Measurements from ENCODE around the gene JOSD2.
A peak's percentile ranks its signal among the peaks of the same experiment; 100 is the strongest.

Gene JOSD2, protein sequence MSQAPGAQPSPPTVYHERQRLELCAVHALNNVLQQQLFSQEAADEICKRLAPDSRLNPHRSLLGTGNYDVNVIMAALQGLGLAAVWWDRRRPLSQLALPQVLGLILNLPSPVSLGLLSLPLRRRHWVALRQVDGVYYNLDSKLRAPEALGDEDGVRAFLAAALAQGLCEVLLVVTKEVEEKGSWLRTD

DNA sequence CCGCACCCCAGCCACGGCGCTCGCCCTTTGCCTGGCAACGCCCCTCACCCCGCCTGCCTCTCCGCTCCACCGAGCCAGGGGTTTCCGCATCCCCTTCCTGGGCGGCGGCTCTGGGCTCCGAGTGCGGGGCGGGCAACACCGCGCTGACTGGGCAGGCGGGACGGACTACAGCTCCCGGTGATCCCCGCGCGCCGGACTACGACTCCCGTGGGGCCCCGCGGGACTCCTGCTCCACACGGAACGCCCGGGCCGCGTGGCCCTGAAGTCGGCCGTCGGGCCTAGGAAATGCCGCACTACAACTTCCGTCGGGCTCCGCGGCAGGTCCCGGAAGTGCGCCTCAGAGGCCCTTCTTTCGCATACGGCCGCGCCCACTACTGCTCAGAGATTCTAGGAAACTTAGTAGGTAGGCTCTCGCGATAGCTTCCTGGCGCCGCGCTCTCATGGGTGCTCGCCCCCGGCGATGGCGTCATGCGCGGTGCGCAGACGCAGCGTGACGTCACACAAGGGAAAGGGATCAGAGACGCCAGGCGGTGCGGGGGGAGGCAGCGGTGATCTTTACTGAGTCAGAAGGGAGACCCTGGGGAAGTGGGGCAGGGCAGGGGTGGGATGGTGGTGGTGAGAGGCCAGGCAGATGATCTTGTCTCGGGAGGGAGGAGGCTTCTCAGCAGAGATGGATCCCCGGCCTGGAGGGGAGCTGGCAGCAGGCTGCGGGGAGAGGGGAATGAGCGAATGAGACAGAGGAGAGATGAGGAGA is at the start of gene JOSD2:
JOSD2 (minus strand) TSS at position 123 of the 754 bp plus-strand sequence. CDS start 760 bp downstream, outside the sequence.
- peak within 1 kb of the TSS; percentile 63 for H3K4me3 ChIP-seq (ENCODE audit: low read depth, low read length)

DNA sequence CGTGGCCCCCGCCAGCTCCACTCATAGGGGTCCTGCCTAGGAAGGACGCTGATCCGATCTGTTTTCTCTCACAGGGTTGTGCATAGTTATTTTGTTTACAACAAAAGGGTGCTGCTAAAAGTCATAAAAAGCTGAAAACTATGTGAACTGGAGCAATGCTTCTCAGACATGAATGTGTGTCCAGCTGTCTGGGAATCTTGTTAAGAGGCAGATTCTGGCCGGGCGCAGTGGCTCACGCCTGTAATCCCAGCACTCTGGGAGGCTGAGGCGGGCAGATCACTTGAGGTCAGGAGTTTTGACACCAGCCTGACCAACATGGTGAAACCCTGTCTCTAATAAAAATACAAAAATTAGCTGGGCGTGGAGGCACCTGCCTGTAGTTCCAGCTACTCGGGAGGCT is 48.6 kb upstream of the JOSD2 start:
- H3K4me3 ChIP-seq (ENCODE audit: low read depth, low read length), result no peak overlapping the region

DNA sequence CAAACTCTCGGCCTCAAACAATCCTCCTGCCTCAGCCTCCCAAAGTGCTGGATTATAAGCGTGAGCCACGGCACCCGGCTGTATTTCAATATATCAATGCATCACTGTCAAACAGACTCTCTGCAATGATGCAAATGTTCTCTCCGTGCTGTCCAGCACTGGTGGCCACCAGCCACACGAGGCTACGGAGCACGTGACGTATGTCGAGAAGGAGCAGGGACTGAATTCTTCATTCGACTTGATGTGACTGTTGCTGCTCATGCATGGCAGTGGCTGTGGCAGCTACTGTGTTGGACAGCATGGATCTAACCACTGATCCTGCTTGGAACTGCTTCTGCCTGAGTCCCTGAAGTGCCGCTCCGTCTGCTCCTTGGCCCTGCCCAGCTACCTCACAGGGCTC is 47.5 kb upstream of the JOSD2 start:
- H3K4me3 ChIP-seq (ENCODE audit: low read depth, low read length), result no peak overlapping the region

DNA sequence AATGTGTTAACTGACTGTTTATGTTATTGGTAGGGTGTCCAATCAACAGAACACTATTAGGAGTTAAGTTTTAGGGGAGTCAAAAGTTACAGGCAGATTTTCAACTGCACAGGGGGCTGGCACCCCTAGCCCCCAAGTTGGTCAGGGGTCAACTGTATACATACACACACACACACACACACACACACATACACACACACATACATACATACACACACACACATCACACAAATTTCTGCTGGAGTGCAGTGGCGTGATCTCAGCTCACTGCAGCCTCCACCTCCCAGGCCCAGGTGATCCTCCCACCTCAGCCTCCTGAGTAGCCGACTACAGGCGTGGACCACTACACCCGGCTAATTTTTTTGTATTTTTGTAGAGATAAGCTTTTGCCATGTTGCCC is 47.0 kb upstream of the JOSD2 start:
- H3K4me3 ChIP-seq (ENCODE audit: low read depth, low read length), result no peak overlapping the region

DNA sequence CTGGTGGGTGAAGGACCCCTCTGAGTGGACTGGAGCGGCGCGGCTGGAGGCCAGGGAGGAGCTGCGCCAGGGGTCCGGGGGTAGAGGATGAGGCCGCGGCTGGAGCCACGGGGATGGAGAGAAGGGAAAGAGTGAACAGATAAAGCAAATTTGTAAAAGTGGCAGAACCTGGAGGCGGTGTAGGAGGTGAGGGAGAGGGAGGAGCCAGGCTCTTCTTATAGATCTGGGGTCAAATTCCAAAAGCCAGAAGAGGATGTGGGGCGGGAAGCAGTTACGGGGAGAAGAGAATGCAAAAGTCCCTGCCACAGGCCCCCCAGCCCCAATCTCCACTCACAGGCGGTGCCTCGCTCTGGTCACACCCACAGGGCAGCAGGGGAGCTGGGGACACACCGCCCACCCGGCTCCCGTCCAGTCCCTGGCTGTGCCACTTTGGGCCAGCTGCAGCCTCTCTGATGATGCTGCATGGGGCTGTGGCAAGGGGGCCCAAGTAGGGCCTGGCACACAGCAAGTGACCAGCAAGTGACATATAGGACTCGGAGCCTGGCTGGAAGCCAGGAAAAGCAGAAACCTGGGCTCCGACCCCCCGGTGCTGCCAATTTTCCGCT is 46.1 kb upstream of the JOSD2 start:
- peak overlapping the region; percentile 1 for H3K4me3 ChIP-seq (ENCODE audit: low read depth, low read length)

DNA sequence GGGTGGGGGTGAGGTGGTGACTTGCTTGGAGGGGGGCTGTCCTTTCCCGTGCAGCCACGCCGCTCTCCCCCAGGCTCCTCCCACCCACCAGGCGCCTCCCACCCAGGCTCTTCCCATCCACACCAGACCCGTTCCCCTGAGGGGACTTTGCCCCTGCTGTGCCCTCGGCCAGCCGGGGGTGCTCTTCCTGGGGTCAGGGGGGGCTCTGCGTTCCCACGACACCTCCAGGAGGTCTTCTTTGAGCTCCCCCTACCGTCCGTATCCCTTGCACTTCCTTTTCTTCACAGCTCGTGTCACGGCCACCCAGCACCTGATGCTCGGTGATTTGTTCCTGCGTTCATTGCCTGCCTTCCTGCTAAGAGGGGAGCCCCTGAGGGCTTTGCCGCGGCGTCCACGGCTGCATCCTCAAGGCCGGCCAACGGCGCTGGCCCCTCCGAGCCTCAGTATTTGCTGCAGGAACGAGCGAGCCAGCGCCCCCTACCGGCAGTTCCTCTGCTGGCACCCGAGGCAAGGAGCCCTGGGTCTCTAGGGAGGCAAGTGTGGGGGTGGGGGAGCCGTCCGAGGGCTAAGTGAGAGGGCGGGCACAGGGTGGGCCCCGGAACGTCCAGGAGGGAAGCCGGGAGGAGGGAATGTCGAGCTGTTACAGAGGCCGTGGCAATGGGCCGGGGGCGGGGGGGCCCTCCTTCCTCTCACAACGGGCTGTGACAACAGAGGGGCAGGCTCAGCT is 45.5 kb upstream of the JOSD2 start:
- H3K4me3 ChIP-seq (ENCODE audit: low read depth, low read length), result peak overlapping the region; percentile 65

DNA sequence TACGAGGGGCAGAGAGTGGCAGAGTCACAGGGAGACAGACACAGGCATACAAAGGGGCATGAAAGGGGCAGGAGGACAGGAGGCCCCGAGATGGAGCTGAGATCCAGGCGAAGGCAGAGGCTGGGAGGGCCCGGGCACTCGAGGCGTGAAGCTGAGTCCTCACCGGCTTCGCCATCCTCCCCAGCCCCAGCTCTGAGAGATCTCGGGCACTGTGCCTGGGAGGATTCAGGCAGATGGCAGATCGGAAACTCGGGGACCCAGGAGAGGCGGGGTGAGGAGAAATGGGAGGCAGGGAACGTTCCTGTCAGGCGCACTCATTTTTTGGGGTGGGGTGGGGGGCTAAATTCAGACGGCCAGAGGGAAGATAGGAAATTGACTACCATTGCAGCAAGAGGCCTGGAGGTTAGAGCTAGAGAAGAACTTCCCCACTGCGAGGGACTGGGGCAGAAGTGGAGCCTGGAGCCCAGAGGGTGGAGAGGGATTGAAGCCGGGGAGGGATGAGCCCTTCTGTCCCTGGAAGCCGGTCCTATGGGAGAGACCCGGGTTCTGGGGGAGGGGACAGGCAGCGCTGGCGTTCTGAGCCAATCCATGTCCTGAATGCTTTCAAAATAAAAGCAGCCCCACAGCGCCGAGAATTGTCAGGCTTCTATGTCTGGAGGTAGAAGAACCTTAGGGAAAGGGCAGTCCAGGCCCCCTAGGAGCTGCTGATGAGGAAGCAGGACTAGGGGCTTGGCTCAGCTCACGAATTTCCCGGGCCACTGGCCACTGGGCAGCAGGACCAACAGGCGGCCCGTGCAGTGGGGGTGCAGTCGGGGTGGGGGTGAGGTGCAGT is 44.7 kb upstream of the JOSD2 start:
- H3K4me3 ChIP-seq (ENCODE audit: low read depth, low read length), result peak overlapping the region; percentile 65

DNA sequence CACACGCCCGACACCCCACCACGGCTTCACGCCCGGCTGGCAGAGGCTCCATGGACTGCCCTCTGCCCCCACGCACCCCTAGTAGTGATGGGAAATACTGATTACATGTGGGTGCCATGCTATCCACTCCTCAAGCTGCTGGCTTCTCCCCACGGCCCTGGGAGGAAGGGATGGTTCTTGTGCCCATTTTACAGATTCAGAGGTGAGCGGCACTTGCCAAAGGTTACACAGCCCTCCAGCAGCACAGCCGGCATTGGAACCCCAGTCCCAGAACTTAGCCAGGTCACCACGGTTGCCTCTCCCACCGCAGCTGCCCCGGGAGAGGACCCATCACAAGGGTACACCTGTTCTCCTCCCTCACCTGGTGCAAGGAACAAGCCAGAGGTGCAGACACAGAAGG is 44.0 kb upstream of the JOSD2 start:
- H3K4me3 ChIP-seq (ENCODE audit: low read depth, low read length), result no peak overlapping the region

DNA sequence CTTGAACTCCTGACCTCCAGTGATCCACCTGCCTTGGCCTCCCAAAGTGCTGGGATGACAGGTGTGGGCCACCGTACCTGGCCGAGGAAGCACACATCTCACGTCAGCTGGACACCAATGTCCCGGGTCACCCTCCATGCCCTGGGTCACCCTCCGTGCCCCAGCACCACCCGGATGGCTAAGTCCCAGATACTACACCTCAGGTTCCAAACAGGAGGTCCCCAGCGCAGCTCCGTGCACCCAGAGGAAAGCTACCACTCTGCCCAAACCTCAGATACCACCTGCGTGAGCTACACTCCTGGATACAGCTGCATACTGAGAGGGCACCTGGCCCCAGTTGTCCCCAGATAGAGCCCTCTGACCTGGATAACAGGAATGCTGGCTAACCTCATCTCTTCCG is 43.2 kb upstream of the JOSD2 start:
- H3K4me3 ChIP-seq (ENCODE audit: low read depth, low read length), result no peak overlapping the region

DNA sequence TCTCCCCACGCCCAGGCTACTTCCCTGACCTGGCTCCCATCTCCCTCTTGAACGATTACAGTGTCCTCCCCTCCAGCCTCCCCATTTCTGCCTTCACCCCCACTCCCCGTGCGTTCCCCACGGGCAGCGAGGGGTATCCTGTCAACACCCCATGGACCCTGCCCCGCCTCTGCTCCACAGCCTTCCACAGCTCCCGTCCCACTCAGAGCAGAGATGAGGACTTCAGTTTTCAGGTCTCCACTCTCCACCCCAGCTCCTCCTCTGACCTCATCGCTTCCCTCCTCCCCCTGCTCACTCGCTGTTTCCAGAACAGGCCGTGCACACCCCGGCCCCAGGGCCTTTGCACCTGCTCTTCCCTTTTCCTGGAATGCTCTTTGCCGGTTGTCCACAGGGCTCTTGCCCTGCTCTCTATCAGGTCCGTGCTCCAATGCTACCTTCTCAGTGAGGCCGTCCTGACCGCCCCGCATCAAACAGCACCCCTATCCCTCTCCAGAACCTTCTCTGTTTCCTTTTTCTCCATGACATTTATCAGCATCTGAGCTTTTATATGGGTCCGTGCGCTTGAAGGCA is 42.2 kb upstream of the JOSD2 start:
- H3K4me3 ChIP-seq (ENCODE audit: low read depth, low read length), result no peak overlapping the region

DNA sequence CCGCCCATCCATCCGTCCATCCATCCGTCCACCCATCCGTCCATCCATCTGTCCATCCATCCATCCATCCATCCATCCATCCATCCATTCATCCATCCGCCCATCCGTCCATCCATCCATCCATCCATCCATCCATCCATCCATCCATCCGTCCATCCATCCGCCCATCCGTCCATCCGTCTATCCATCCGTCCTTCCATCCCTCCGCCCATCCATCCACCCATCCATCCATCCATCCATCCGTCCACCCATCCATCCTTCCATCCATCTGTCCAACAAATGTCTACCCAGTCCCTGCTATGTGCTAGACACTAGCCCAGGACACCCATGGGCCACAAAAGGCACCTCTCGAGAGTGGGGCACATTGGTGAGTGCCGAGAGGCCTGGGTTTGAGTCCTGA is 41.5 kb upstream of the JOSD2 start:
- no peak overlapping the region for H3K4me3 ChIP-seq (ENCODE audit: low read depth, low read length)

DNA sequence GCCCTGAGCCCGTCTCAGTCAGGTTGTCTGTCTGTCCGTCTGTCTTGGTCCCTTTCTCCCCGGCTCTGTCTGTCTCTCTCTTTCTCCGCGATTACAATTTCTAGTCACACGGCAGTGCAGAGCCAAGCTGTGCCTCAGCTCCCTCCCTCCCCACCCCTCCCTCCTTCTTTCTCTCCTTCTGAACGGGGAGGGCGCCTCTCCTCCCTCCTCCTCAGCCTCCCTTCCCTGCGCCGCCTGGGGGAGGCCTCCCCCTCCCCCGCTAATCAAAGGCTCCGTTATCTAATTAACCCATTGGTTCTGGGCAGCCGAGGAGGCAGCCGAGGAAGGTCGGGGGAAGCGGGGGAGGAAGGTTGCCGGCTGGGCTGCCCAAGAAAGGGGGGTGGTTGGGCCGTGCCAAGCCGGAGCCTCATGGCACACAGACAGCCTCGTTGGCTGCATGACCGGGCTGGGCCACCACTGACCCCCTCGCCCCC is 40.8 kb upstream of the JOSD2 start:
- H3K4me3 ChIP-seq (ENCODE audit: low read depth, low read length), result peak overlapping the region; percentile 28

DNA sequence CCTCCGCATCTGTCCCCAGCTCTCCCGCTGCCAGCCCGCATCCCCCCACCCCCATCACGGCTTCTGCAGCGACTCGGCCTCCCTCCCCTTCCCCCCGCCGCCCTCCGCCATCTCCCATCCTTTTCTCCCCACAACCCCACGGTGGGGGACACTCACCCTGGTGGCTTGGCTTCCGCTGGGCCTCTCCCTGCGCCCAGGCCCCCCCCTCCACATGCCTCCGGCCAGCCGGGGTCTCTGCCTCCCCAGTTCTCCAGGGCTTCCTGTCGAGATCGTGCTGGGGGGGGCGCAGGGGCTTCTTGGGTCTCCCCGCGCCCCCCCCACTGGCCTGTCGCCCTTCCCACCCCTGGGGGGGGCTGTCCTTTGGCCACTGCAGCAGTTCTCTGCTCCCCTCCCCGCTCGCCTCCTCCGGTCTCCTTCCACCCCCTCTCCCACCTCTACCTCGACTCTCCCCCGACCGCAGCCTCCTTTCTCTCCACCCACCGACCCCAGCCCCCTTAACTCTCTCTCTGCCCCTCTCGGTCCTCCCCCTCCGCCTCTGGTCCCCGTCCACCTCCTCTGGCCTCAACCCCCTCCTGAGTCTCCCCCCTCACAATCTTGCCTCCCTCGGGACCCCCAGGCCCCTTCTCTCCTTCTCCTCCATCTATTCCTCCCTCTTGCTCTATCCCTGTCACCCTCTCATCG is 40.2 kb upstream of the JOSD2 start:
- peak overlapping the region; percentile 28 for H3K4me3 ChIP-seq (ENCODE audit: low read depth, low read length)

DNA sequence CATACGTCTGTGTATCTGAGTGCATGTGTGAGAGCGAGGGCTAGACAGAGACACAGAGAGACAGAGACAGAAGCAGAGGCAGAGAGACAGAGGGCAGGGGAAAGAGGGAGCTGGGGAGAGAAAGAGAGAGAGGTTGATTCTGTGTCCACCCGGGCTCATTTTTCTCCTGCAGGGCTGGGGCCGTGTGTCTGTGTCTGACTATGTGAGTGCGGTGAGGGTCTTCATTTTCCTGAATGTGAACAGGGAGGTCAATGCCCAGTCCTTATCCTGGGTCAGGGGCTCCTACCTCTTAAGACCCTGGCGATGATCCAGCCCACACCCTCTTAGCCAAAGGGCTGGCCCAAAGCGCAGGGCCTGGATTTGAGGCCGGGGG is 39.6 kb upstream of the JOSD2 start:
- H3K4me3 ChIP-seq (ENCODE audit: low read depth, low read length), result no peak overlapping the region

DNA sequence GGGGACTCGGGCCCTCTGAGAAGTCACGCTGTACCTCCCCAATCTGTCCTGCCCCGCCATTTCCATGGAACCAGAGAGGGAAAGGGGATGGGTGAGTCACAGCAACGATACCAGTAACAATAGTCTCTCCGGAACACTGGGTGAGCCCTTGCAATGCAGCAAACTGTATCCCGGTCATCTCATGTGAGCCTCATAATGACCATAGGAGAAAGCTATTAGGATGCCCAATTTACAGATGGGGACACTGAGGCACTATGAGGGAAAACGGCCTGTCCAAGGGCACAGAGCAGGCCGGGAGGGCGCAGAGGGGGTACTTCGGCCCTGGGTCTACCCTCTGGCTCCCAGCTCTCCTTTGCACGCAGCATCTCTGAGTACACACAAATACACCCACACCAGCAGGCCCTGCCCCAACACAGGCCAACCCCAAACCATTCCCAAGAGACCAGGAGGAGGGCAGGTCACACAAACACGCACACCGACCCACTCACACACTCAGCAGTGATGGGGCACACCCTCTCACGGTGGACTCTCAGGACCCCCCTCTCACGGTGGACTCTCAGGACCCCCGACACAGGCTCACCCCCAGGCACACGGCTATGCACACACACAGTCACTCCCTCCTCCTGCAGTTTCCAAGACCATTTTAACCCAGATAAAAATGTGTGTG is 39.1 kb upstream of the JOSD2 start:
- H3K4me3 ChIP-seq (ENCODE audit: low read depth, low read length), result no peak overlapping the region

DNA sequence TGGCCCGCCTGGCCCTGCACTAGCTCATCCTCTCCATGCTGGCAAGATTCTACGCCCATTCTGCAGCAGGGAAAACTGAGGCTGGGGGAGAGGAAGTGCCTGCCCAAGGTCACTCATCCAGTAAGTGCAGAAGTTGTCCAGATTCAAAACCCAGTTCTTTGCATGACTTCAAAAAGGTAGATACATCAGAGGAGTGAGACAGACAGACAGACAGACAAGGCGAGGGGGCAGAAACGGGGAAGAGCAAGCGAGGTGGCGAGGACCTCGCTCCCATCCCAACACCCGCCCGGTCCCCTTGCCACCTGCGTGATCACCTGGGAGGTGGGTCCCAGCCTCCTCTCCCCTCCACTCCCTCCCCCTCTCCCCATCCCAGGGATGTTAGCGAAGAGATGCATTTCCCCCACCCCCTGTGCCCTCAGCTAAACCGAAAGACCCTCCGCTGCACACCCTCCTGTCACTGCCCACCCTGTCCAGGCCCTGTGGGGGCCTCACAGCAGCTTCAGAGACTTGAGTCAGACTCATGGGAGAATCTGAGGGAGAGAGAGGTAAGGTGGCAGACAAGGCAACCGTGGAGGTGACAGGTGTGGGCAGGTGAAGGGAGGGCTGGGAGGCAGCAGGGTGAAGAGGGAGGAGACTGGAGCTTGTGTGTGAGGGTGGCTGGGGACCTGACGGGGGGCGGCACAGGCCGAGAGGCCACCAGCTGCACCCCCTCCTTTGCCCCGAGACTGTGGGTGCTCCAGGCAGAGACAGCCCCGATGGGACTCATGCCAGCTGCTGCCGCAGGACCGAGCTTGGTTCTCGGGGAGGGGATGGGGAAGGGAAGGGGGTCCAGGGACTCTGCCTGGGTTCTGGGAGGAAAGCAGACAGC is 38.3 kb upstream of the JOSD2 start:
- H3K4me3 ChIP-seq (ENCODE audit: low read depth, low read length), result no peak overlapping the region

DNA sequence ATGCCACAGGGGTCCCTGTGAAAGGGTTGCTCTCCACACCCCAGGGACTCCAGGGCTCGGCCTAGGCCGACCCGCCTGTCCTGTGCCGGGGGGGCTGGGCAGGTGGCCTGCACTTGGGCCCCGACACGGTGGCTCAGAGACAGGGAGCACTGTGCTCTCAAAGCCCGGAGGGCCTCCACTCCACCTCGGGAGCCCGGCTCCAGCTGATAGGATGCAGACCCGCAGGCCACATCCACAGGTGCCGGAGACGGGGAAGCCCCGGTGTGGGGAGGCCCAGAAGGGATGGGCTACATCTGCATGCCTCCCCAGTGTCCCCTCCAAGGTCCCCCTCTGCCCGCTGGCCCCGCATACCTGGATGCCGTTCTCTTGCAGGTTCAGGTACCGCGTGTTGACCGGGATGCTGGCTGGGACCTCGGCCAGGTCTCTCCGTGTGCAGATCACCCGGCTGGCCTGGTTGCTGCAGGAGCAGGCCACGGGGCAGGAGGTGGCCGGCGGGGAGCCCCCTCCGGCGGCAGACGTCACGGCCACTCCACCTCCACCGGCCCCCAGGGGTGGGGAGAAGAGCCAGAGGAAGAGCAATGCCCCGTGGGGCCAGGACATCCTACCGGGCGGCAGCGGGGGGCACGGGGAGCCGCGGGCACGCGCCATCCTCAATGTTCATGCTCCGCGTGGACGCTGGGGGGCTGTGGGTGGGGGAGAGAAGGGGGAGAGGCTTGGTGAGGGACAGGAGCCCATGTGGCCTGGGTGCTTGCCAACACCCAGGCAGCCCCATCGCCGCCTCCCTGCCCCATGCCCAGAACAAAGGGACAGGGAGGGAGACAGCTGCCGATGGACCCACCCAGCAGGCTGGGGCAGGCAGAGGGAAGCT is 37.4 kb upstream of the JOSD2 start:
- H3K4me3 ChIP-seq (ENCODE audit: low read depth, low read length), result no peak overlapping the region
